KG1 (cell line): ENCODE measurements around the gene TPD52L1.
"Not testable (repeated sequence)": the region's sequence is repeated elsewhere in the genome, so short reads cannot be mapped to it uniquely, and the experiment has no call there.

Experiments used
- DNase-seq: peaks from one replicate; lab custom pipeline; 2025; lab: John Stamatoyannopoulos, UW

TPD52L1 gene

GRCh38 chr6:125273965-125274364, 120.4 kb downstream of the TPD52L1 start:
- DNase-seq, result no peak

GRCh38 chr6:125274935-125275334, 121.4 kb downstream of the TPD52L1 start:
- DNase-seq, result no peak

- DNase-seq, result no peak
These were observed 122.2 kb downstream of the TPD52L1 start for GRCh38 chr6:125275779-125276178.

- no peak for DNase-seq
These were observed 124.3 kb downstream of the TPD52L1 start for GRCh38 chr6:125277838-125278237.

- no peak for DNase-seq
These were observed 126.4 kb downstream of the TPD52L1 start for GRCh38 chr6:125279961-125280360.

- DNase-seq, result not testable (repeated sequence)
These were observed 126.9 kb downstream of the TPD52L1 start for GRCh38 chr6:125280370-125281035.

- DNase-seq, result not testable (repeated sequence)
These were observed 128.9 kb downstream of the TPD52L1 start for GRCh38 chr6:125282470-125282869.

- no peak for DNase-seq
These were observed 131.8 kb downstream of the TPD52L1 start for GRCh38 chr6:125285353-125285752.

GRCh38 chr6:125285936-125286335, 132.4 kb downstream of the TPD52L1 start:
- DNase-seq, result no peak

GRCh38 chr6:125287718-125288117, 134.1 kb downstream of the TPD52L1 start:
- DNase-seq, result no peak

GRCh38 chr6:125293587-125293986, 140.0 kb downstream of the TPD52L1 start:
- no peak for DNase-seq

- DNase-seq, result no peak
These were observed 140.5 kb downstream of the TPD52L1 start for GRCh38 chr6:125294036-125294435.

GRCh38 chr6:125294925-125295324, 141.4 kb downstream of the TPD52L1 start:
- no peak for DNase-seq

GRCh38 chr6:125296471-125296870, 142.9 kb downstream of the TPD52L1 start:
- DNase-seq, result no peak

- no peak for DNase-seq
These were observed 145.7 kb downstream of the TPD52L1 start for GRCh38 chr6:125299257-125299656.

GRCh38 chr6:125300992-125301434, 147.4 kb downstream of the TPD52L1 start:
- no peak for DNase-seq

- DNase-seq, result no peak
These were observed 148.1 kb downstream of the TPD52L1 start, which contains the start of gene HDDC2 for GRCh38 chr6:125301435-125302391. HDDC2 (minus strand) TSS chr6:125301967; CDS start chr6:125301932, 35 bp downstream.

- DNase-seq, result no peak
These were observed 149.4 kb downstream of the TPD52L1 start for GRCh38 chr6:125302840-125303511.

- no peak for DNase-seq
These were observed 149.9 kb downstream of the TPD52L1 start for GRCh38 chr6:125303512-125303854.

- DNase-seq, result no peak
These were observed 151.5 kb downstream of the TPD52L1 start for GRCh38 chr6:125304970-125305660.

GRCh38 chr6:125306756-125307149, 153.2 kb downstream of the TPD52L1 start:
- DNase-seq, result no peak
